ENCODE results near the gene CENPL. TPM values are rescaled to one million over a fixed set of nuclear protein-coding genes. Genes with fewer than 3 reads are reported as not detected.
"Not testable (repeated sequence)": the region's sequence is repeated elsewhere in the genome, so short reads cannot be mapped to it uniquely, and the experiment has no call there.

The CENPL gene
- total RNA-seq, 2 experiments from 2014 or later, result 25.4 to 36.1 TPM

- POLR2A ChIA-PET, result interaction anchor here (0.7 to 1.0 kb wide), 5 partner anchors 19 to 401 kb away, joined by 3 to 5 read pairs (median 3); no protein-coding TSS in a partner anchor
- H3K79me2 ChIP-seq (ENCODE audit: insufficient read depth, low read depth, low read length), result peaks cover 90% of the 10 kb centered on the region
- TF ChIP-seq EZH2phosphoT487 (IDR thresholded peaks at IDR 0.05; ENCODE audit: borderline replicate concordance, low read depth, low read length), result no peak
- TF ChIP-seq CTCF (conservative IDR thresholded peaks at IDR 0.05; ENCODE audit: low read length), result no peak
These were observed 6.2 kb downstream of the CENPL start for GRCh38 chr1:173818459-173818858.

GRCh38 chr1:173813654-173814053, 11.0 kb downstream of the CENPL start:
- Histone ChIP-seq H3K79me2 (ENCODE audit: insufficient read depth, low read depth, low read length) (peaks cover 67% of the 10 kb centered on the region), H3K36me3 (ENCODE audit: insufficient read depth, low read length) (peaks cover 62% of the 10 kb centered on the region)
- DNase-seq (ENCODE audit: low spot score); H3K4me3 ChIP-seq (ENCODE audit: low read depth, low read length, poor library complexity, severe bottlenecking); H3K4me1 ChIP-seq (ENCODE audit: insufficient read depth, low read length, poor library complexity, severe bottlenecking); H2AFZ ChIP-seq (ENCODE audit: low read length); CTCF ChIA-PET (ENCODE audit: unreplicated experiment); BruUV-seq (replicated peaks); H4K20me1 ChIP-seq (ENCODE audit: insufficient read depth, low read length); intact Hi-C loops (cut with micrococcal nuclease; ENCODE audit: unreplicated experiment); H3K9me2 ChIP-seq (ENCODE audit: insufficient read depth, low read length); H3K4me2 ChIP-seq (ENCODE audit: low read length); H3K9me3 ChIP-seq (ENCODE audit: low read length); H3K27ac ChIP-seq (ENCODE audit: low read depth, low read length, poor library complexity, severe bottlenecking): not testable (repeated sequence)
- POLR2A ChIA-PET, result interaction anchor here (1.5 kb wide), 1 partner anchor 11 kb away, joined by 7 read pairs; no protein-coding TSS in a partner anchor

More at GRCh38 chr1:173818459-173818858, 6.2 kb downstream of the CENPL start:
- Histone ChIP-seq H3K9me2 (ENCODE audit: insufficient read depth, low read length) (no peaks in the 10 kb centered on the region), H3K9me3 (ENCODE audit: low read length) (no peaks in the 10 kb centered on the region), H3K4me3 (ENCODE audit: low read depth, low read length, poor library complexity, severe bottlenecking) (no peak overlapping the region), H3K4me1 (ENCODE audit: insufficient read depth, low read length, poor library complexity, severe bottlenecking) (peaks cover 26% of the 10 kb centered on the region), H3K27ac (ENCODE audit: low read depth, low read length, poor library complexity, severe bottlenecking) (no peak overlapping the region), H4K20me1 (ENCODE audit: insufficient read depth, low read length) (peaks cover 8% of the 10 kb centered on the region; the same call in 1 of the 2 replicates), H3K36me3 (ENCODE audit: insufficient read depth, low read length) (peaks cover 60% of the 10 kb centered on the region), H2AFZ (ENCODE audit: low read length) (no peak overlapping the region), H3K4me2 (ENCODE audit: low read length) (no peak overlapping the region)
- BruUV-seq (replicated peaks), result no TSS peak
- intact Hi-C loops (cut with micrococcal nuclease; ENCODE audit: unreplicated experiment), result no loop called here
- no peak for DNase-seq (ENCODE audit: low spot score)
- CTCF ChIA-PET (ENCODE audit: unreplicated experiment), result no interaction called here

- CTCF ChIA-PET (ENCODE audit: unreplicated experiment), result no interaction called here
- peaks cover 95% of the 10 kb centered on the region for H3K36me3 ChIP-seq (ENCODE audit: insufficient read depth, low read length)
- no peak overlapping the region for H3K27ac ChIP-seq (ENCODE audit: low read depth, low read length, poor library complexity, severe bottlenecking)
- H3K4me1 ChIP-seq (ENCODE audit: insufficient read depth, low read length, poor library complexity, severe bottlenecking), result no peaks in the 10 kb centered on the region
- no peak overlapping the region for H3K4me2 ChIP-seq (ENCODE audit: low read length)
- DNase-seq (ENCODE audit: low spot score), result no peak
- no peak overlapping the region for H2AFZ ChIP-seq (ENCODE audit: low read length)
- no peaks in the 10 kb centered on the region for H4K20me1 ChIP-seq (ENCODE audit: insufficient read depth, low read length)
- POLR2A ChIA-PET, result interaction anchor here (1.2 to 3.2 kb wide), 3 partner anchors 9 to 17 kb away, joined by 5 to 10 read pairs (median 7); no protein-coding TSS in a partner anchor
- no peaks in the 10 kb centered on the region for H3K9me3 ChIP-seq (ENCODE audit: low read length)
- BruUV-seq (replicated peaks), result no TSS peak
- H3K9me2 ChIP-seq (ENCODE audit: insufficient read depth, low read length), result no peaks in the 10 kb centered on the region
- TF ChIP-seq EZH2phosphoT487 (IDR thresholded peaks at IDR 0.05; ENCODE audit: borderline replicate concordance, low read depth, low read length), result no peak
- TF ChIP-seq CTCF (conservative IDR thresholded peaks at IDR 0.05; ENCODE audit: low read length), result no peak
- H3K79me2 ChIP-seq (ENCODE audit: insufficient read depth, low read depth, low read length), result peaks cover 6% of the 10 kb centered on the region; the same call in 1 of the 2 replicates
- H3K4me3 ChIP-seq (ENCODE audit: low read depth, low read length, poor library complexity, severe bottlenecking), result no peak overlapping the region
- intact Hi-C loops (cut with micrococcal nuclease; ENCODE audit: unreplicated experiment), result no loop called here
These were observed 21.7 kb downstream of the CENPL start for GRCh38 chr1:173802961-173803360.

DNA sequence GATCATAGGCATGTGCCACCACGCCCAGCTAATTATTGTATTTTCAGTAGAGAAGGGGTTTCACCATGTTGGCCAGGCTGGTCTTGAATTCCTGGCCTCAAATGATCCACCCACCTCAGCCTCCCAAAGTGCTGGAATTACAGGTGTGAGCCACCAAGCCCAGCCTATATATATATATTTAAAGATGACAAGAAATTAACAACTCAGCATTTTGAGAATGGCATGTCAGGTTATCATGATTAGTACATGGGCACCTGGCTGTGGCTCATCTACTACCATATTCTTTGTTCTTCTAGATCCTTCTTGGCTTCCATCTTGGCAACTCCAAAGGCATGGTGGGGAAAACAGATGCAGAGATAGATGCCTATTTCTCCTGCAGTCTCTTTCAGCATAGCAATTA, 24.7 kb downstream of the CENPL start:
- H3K79me2 ChIP-seq (ENCODE audit: insufficient read depth, low read depth, low read length); H3K4me3 ChIP-seq (ENCODE audit: low read depth, low read length, poor library complexity, severe bottlenecking); DNase-seq (ENCODE audit: low spot score); H3K27ac ChIP-seq (ENCODE audit: low read depth, low read length, poor library complexity, severe bottlenecking); H2AFZ ChIP-seq (ENCODE audit: low read length); H4K20me1 ChIP-seq (ENCODE audit: insufficient read depth, low read length); POLR2A ChIA-PET; H3K9me2 ChIP-seq (ENCODE audit: insufficient read depth, low read length); H3K9me3 ChIP-seq (ENCODE audit: low read length); CTCF ChIA-PET (ENCODE audit: unreplicated experiment); BruUV-seq (replicated peaks); H3K4me1 ChIP-seq (ENCODE audit: insufficient read depth, low read length, poor library complexity, severe bottlenecking); intact Hi-C loops (cut with micrococcal nuclease; ENCODE audit: unreplicated experiment); H3K4me2 ChIP-seq (ENCODE audit: low read length): not testable (repeated sequence)
- peaks cover 92% of the 10 kb centered on the region for H3K36me3 ChIP-seq (ENCODE audit: insufficient read depth, low read length)
